Smooth muscle cell (in vitro differentiated cells): ENCODE results near the gene UBL4A. TPM values are rescaled to one million over a fixed set of nuclear protein-coding genes. Genes with fewer than 3 reads are reported as not detected.
A peak's percentile ranks its signal among the peaks of the same experiment; 100 is the strongest.

Source experiments
- DNase-seq: peaks from one replicate; lab custom pipeline; 2025; ENCODE audit not compliant: unreplicated experiment; lab: John Stamatoyannopoulos, UW
- H2AFZ ChIP-seq: fragments of 200-600 bp; sonication (generic); 2 replicates; pipeline ENCODE4 v1.6.0; 2016; ENCODE audit warnings: antibody characterized with exemption, low read depth, mild to moderate bottlenecking
- H3F3A ChIP-seq: fragments of 200-600 bp; sonication (generic); 2 replicates; pipeline ENCODE4 v1.6.0; 2017; ENCODE audit warnings: antibody characterized with exemption, low read depth
- H3K27ac ChIP-seq: fragments of 200-600 bp; sonication (generic); 2 replicates; pipeline ENCODE4 v1.5.1; 2016; ENCODE audit warnings: low read depth, mild to moderate bottlenecking
- H3K27me3 ChIP-seq: fragments of 200-600 bp; sonication (generic); 2 replicates; pipeline ENCODE4 v1.6.1; 2016; ENCODE audit warnings: low read depth, mild to moderate bottlenecking
- H3K36me3 ChIP-seq: fragments of 200-600 bp; sonication (generic); 2 replicates; pipeline ENCODE4 v1.5.1; 2016; ENCODE audit warnings: low read depth
- H3K4me1 ChIP-seq: fragments of 200-600 bp; sonication (generic); 2 replicates; pipeline ENCODE4 v1.5.1; 2016; ENCODE audit warnings: low read depth
- H3K4me2 ChIP-seq: fragments of 200-600 bp; sonication (generic); 2 replicates; pipeline ENCODE4 v1.6.0; 2016; ENCODE audit warnings: mild to moderate bottlenecking
- H3K4me3 ChIP-seq: fragments of 200-600 bp; sonication (generic); 2 replicates; pipeline ENCODE4 v1.5.1; 2016; ENCODE audit warnings: mild to moderate bottlenecking
- H3K79me2 ChIP-seq: fragments of 200-600 bp; sonication (generic); 2 replicates; pipeline ENCODE4 v1.6.0; 2016; ENCODE audit warnings: low read depth, mild to moderate bottlenecking
- H3K9ac ChIP-seq: fragments of 200-600 bp; sonication (generic); 2 replicates; pipeline ENCODE4 v1.6.0; 2016; ENCODE audit warnings: low read depth
- H3K9me3 ChIP-seq: fragments of 200-600 bp; sonication (generic); replicated peaks from 2 replicates; pipeline ENCODE4 v1.5.1; 2016; ENCODE audit warnings: low read depth
- H4K20me1 ChIP-seq: fragments of 200-600 bp; sonication (generic); 2 replicates; pipeline ENCODE4 v1.6.0; 2016; ENCODE audit warnings: low read depth
- CTCF ChIP-seq: fragments of 200-600 bp; sonication (generic); IDR thresholded peaks from 2 replicates; pipeline ENCODE4 v1.5.1; 2017; ENCODE audit warnings: borderline replicate concordance, mild to moderate bottlenecking, antibody characterized with exemption; ENCODE audit not compliant: insufficient read depth, poor library complexity, severe bottlenecking
- WGBS: methylation state at CpG from one replicate; pipeline ENCODE4 v1.1.7; 2016; ENCODE audit warnings: low lambda C conversion rate; 5-methylcytosine and 5-hydroxymethylcytosine counted together
- polyA plus RNA-seq: library from polyadenylated mRNA; unstranded; fragments of >200 nt; fragmentation: Nextera tagmentation; extraction: Ambion mirVana; gene quantifications from 2 replicates; pipeline ENCODE4 v1.2.1, GENCODE V29; 2016
- total RNA-seq: library from RNA; depleted of rRNA; stranded (reverse); fragments of >200 nt; gene quantifications from 2 replicates; pipeline ENCODE4 v1.2.3, GENCODE V29; 2014

Gene UBL4A
- total and polyA plus RNA-seq, 2 experiments from 2014 or later = 42.1 to 46.9 TPM

GRCh38 chrX:154526901-154527675 is 40.7 kb upstream of the UBL4A start:
- H3K4me3 ChIP-seq = peak overlapping the region; percentile 42
- 38% methylated on average over 15 of the region's 15 CpGs for WGBS
- no peaks in the 10 kb centered on the region for H4K20me1 ChIP-seq
- no peaks in the 10 kb centered on the region for H3F3A ChIP-seq
- H3K4me1 ChIP-seq = no peaks in the 10 kb centered on the region
- no peak overlapping the region for H3K9ac ChIP-seq
- no peaks in the 10 kb centered on the region for H3K79me2 ChIP-seq
- no peaks in the 10 kb centered on the region for H3K27me3 ChIP-seq
- H3K4me2 ChIP-seq = peak overlapping the region; percentile 80
- peak; percentile 26 for TF ChIP-seq CTCF
- DNase-seq = no peak
- H3K9me3 ChIP-seq = no peaks in the 10 kb centered on the region
- H3K27ac ChIP-seq = peak overlapping the region; percentile 82
- no peaks in the 10 kb centered on the region for H3K36me3 ChIP-seq
- no peak overlapping the region for H2AFZ ChIP-seq

- Histone ChIP-seq H3K9me3 (no peaks in the 10 kb centered on the region), H3K27ac (peak overlapping the region; percentile 15), H3K36me3 (no peaks in the 10 kb centered on the region), H3K4me3 (no peak overlapping the region), H2AFZ (no peak overlapping the region), H3K27me3 (no peaks in the 10 kb centered on the region), H3F3A (no peaks in the 10 kb centered on the region), H3K79me2 (no peaks in the 10 kb centered on the region), H3K9ac (no peak overlapping the region), H4K20me1 (no peaks in the 10 kb centered on the region), H3K4me2 (no peak overlapping the region), H3K4me1 (no peaks in the 10 kb centered on the region)
- no peak for DNase-seq
- WGBS = 82% methylated on average over 14 of the region's 14 CpGs
- TF ChIP-seq CTCF = no peak
These were observed 39.4 kb upstream of the UBL4A start for GRCh38 chrX:154525606-154526490.

GRCh38 chrX:154519389-154519788 is 33.0 kb upstream of the UBL4A start:
- TF ChIP-seq CTCF = no peak
- Histone ChIP-seq H3K4me3 (no peak overlapping the region), H2AFZ (no peak overlapping the region), H3K9me3 (no peaks in the 10 kb centered on the region), H3K36me3 (no peaks in the 10 kb centered on the region), H3F3A (no peaks in the 10 kb centered on the region), H3K4me1 (peaks cover 4% of the 10 kb centered on the region), H4K20me1 (no peaks in the 10 kb centered on the region), H3K27ac (no peak overlapping the region), H3K79me2 (no peaks in the 10 kb centered on the region), H3K9ac (no peak overlapping the region), H3K27me3 (no peaks in the 10 kb centered on the region), H3K4me2 (no peak overlapping the region)
- 89% methylated on average over 8 of the region's 8 CpGs for WGBS
- no peak for DNase-seq
